Measurements from ENCODE around the gene MLF2.

Gene MLF2, protein sequence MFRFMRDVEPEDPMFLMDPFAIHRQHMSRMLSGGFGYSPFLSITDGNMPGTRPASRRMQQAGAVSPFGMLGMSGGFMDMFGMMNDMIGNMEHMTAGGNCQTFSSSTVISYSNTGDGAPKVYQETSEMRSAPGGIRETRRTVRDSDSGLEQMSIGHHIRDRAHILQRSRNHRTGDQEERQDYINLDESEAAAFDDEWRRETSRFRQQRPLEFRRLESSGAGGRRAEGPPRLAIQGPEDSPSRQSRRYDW

DNA sequence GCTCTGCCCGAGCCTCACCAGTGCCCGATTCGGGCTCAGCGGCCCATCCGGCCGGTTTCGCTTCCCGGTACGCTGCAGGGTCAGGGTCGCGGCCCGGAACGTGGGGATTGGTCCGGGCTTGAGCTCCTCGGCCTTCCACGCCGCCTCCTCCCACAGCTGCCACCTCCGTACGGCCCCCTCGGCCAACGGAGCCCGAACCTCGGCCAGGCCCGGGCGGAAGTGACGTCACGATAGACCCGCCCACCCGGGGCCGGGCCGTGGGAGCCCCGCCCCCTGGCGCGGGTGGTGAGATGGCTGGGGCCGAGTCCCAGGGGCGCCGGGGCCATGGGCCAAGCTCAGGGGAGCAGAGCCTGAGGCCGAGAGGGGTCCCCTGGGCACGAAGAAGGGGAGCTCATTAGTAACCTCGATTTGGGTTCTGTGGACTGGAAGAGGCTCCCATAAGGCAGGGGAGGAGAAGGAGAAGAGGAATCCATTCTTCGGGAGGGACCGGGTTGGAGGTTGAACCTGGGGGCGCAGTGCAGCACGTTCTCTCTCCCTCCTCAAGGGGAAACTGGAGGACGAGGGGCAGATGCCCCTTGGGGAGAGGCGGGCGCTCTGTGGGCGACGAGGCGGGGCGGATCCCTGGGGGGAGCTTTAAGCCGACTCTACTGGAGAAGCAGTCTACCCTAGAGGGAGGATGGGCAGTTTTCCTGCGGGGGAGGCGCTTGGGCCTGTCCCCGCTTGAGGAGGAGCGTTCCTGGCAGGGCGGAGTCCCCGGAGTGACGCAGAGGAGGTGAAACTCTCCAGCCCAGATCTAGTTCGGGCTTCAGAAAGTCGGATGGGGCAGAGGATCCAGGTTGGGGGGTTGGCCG, at the start of gene MLF2:
Gene MLF2 (minus strand): TSS at position 221 of the 851 bp plus-strand sequence. CDS start 807 bp downstream, outside the sequence.
- peak; percentile 99 for FAIRE-seq
- DNase-seq (ENCODE audit: extremely low spot score, insufficient read length, low read depth), result peak; percentile 96

DNA sequence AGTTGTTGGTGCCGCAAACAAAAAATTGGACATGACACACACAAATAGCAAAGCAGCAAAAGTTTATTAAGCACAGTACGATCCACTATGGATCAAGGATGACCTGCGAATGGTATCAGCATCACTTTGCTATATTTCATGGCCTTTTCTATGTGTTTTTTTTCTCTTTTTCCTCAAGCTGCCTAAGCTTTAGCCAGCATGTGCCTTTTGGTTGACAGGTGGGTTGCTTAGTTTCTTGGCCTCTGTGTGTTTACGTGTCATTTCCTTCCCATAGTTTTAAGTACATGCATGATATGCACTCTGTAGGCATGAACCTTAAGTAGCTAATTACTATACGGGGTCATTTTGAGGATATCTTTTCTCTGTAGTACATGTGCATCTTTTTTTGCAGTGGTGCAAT, 46.2 kb upstream of the MLF2 start:
- DNase-seq (ENCODE audit: extremely low spot score, insufficient read length, low read depth) (no peak), FAIRE-seq (no peak)

DNA sequence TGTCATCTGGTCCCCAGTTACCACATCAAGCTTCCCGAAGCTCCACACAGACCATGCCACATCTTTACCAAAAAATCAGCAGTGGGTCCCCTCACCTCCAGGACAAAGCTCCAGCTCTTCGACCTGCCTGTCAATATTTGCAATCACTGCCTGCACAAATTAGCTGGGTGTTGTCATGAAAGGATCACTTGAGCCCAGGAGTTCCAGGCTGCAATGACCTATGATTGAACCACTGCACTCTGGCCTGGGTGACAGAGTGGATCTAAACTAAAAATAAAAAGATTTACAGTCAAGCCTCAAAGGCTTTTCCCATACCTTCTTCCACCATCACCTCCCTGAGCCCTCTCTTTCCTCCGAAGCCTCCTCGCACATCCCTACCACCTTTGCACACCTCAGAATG, 43.6 kb upstream of the MLF2 start:
- DNase-seq (ENCODE audit: extremely low spot score, insufficient read length, low read depth) (no peak), FAIRE-seq (no peak)

DNA sequence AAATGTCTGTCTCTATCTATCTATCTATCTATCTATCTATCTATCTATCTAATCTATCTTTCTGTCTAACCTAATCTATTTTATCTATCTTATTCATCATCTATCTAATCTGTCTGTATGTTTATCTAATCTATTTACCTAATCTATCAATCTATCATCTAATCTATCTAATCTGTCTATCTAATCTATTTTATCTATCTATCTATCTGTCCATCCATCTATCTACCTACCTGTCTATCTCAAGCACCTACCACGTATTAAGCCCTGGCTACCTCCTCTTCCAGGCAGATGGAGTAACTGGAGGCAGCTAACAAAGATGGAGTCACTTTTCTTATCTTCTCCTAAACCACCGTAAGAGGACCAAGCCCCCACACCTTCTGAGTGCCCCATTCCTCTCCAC, 42.1 kb upstream of the MLF2 start:
- no peak for DNase-seq (ENCODE audit: extremely low spot score, insufficient read length, low read depth)
- FAIRE-seq, result no peak

DNA sequence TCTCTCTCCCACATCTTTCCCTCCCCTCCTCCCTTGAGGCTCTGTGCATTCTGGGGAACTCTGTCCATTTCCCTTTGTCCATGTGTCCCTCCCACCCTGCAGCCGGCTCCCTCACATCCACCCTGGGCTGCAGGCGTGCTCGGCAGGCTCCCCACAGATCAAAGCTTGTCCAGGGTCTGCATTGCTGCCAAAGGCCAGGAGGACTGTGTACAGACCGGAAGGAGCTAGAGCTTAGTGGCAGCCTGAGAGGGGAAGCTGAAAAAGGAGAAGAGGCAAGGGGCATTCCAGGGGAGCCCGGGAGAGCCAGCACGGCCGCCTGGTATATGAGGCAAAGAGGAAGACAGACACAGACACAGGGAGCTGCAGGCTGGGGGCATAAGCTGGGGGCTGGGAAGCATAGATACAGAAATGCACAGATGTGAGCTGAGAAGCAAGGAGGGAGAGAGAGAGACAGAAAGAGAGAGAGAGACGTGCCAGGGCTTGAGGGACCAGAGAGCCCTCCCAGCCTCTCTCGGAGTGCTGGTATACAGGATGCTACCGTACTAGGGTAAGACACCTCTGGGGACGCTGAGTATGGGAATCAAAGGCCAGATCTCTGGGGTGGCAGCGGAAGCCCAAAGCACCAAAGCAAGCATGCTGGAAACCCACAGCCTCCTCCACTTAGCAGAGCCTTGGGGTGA, 39.7 kb upstream of the MLF2 start:
- FAIRE-seq, result peak; percentile 59
- no peak for DNase-seq (ENCODE audit: extremely low spot score, insufficient read length, low read depth)

DNA sequence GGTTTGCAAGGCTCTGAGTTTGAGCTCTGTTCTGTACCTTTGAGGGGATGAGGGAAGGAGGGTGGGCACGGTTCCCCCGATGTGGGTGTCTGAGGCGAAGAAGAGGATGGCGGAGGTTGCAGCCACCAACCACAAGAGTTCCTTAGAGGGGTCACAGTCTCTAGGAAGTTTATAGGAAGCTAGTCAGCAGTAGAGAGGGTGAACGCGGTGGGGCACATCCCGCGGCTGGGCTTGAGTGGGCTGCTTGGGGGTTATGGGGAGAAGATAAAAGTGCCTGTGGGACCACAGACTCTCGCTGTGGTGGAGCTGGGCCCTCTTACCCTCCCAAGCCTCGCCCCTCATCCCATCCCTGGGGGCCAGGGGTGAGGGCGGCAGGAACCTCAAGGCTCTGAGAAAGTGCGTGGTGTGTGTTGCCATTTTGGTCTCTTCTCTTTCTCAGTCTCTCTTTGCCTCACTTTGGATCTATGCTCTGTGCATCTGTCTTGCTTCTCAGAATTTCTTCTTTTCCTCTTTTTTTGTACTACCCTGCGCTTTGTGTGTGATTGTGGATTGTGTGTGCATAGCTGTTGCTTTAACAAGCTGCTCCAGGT, 39.1 kb upstream of the MLF2 start:
- no peak for FAIRE-seq
- DNase-seq (ENCODE audit: extremely low spot score, insufficient read length, low read depth), result no peak

DNA sequence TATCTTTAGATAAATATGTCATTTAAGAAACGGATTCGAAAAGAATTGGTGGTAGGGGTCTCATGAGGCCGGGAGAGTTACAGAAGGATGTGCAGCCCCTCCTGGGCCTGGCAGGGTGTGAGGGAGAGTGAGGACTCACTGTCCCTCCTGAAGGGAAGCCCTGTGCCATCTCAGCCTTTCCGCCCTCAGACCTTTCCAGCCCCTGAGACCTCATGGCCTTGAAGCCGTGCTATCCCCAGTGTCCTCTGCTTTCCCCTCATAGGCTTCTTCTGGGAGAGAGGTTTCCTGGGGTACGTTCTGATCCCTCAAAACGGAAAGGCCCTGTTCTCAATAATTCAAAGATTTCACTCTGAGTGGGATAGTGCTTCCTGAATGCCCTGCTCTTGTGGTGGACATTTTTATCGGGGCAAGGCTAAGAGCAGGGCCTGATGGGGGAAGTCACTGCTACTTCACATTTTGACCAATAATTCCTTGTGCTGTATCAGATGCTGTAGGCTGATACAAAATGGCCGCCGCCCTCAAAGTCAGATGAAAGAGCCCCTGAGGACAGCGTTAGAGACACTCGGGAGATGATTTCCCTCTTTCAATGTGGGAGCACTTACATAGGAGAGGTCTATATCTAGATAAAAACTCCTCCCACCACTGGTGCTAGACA, 37.7 kb upstream of the MLF2 start:
- FAIRE-seq, result no peak

DNA sequence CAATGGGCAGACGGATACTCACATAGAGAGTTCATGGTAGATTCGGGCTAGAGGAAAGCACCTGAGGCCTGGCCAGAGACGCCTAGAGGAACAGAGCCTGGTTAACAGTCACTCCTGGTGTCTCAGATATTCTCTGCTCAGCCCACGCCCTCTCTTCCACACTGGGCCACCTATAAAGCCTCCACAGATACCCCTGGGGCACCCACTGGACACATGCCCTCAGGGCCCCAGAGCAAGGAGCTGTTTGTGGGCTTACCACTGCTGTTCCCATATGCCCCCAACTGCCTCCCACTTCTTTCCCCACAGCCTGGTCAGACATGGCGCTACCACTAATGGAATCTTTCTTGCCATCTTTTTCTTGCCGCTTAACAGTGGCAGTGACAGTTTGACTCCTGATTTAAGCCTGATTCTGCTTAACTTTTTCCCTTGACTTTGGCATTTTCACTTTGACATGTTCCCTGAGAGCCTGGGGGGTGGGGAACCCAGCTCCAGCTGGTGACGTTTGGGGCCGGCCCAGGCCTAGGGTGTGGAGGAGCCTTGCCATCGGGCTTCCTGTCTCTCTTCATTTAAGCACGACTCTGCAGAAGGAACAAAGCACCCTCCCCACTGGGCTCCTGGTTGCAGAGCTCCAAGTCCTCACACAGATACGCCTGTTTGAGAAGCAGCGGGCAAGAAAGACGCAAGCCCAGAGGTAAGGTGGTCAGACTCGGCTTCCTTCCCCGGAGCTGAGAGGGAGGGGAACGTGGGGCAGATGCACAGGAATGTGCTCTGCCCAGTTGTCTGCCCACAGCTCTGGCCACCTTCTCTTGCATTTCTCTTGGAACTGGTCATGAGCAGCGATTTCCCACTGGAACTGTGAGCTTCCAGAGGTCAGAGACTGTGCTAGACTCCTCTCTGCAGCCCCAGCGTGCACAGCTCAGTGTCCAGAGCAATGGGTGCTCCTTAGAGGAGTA, 36.3 kb upstream of the MLF2 start, which contains the start of gene CD4:
Gene CD4 (plus strand): TSS at position 557 of the 953 bp plus-strand sequence. CDS start 10,611 bp downstream, outside the sequence.
- no peak for FAIRE-seq
- no peak for DNase-seq (ENCODE audit: extremely low spot score, insufficient read length, low read depth)

More for the DNA sequence above, 37.7 kb upstream of the MLF2 start:
- no peak for DNase-seq (ENCODE audit: extremely low spot score, insufficient read length, low read depth)

DNA sequence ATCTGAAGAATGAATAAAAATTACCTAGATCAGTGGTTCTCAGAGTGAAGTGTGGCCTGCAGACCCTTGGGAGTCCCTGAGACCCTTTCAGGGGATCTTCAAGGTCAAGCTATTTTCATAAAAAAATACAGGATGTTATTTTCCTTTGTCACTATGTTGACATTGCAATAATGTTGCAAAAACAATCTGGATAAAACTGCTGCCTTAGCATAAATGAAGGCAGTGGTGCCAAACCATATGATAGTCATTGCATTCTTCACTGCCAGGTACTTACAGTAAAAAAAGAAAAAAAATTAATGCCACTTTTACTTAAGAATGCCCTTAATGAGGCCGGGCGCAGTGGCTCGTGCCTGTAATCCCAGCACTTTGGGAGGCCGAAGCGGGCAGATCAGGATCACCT, 34.4 kb upstream of the MLF2 start:
- no peak for FAIRE-seq
- DNase-seq (ENCODE audit: extremely low spot score, insufficient read length, low read depth), result no peak

DNA sequence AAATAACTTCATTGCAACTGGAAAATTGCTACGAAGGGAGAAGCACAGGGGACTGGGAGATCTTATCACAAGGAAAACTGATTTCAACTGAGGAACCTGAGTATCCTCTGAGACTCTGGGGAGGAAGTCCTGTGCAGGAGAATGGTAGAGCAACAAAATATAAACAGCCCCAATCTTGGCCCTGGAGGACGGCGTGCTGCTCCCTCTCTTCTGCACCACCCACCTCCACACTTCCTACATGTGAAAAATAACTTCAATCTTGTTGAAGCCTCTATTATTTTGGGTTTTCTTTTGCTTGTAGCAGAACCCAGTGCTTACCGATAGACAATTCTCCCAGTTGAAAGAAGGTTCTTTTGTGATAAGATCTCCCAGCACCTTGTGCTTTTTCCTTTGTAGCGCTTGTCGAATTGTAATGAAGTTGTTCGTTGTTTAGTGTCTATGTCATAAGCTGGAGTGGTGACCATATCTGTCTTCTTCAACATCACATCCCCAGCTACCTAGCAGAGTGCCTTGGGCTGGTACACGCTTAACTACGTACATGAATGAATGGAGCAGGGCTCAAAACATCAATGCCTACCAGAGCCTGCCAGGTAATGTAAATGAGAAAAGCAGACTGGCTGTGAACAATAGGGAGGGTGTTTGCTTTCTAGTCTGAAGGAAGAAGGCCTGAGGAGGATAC, 33.6 kb upstream of the MLF2 start:
- FAIRE-seq (no peak), DNase-seq (ENCODE audit: extremely low spot score, insufficient read length, low read depth) (no peak)

DNA sequence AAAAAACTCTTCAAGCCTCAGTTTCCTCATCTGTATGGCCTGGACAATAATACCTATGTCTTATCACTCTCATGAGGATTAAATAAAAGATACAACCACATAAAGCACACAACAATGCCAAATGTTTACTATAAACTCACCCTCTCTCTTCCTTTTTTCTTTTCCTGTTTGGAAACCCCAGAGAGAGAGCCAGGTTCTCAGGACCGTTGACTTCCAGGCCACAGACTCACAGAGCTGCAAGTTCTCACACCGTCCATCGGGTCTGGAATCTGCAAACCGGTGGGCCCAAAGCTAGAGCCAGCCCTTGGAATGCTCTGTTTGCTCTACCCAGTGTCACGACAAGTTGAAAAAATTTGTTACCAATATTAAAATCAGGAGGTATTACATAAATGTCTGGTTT, 31.8 kb upstream of the MLF2 start:
- no peak for FAIRE-seq
- DNase-seq (ENCODE audit: extremely low spot score, insufficient read length, low read depth), result no peak

DNA sequence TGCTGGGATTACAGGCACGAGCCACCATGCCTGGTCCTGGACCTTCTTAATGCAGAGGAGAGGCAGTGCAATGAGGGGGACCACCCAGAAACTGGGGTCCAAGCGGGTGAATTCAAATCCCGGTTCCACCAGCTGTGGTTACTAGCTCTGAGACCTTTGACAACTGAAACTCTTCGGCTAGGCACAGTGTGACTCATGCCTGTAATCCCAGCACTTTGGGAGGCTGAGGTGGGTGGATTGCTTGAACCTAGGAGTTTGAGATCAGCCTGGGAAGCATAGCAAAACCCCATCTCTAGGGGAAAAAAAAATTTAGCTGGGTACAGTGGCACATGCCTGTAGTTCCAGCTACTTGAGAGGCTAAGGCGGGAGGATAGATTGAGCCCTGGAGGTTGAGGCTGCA, 31.4 kb upstream of the MLF2 start:
- DNase-seq (ENCODE audit: extremely low spot score, insufficient read length, low read depth) (no peak), FAIRE-seq (no peak)

DNA sequence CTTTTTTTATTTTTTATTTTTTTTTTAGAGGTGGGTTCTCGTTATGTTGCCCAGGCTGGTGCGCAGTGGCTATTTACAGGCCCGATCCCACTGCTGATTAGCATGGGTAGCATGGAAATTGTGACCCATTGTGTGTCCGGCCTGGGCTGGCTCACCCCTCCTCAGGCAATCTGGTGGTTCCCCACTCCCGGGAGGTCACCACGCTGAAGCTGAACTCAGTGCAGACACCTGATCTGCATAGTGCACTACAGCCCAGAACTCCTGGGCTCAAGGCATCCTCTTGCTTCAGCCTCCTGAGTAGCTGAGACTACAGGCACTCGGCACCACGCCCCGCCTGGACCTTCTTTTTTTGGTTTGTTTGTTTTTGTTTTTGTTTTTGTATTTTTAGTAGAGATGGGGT, 30.9 kb upstream of the MLF2 start:
- FAIRE-seq (no peak), DNase-seq (ENCODE audit: extremely low spot score, insufficient read length, low read depth) (no peak)

DNA sequence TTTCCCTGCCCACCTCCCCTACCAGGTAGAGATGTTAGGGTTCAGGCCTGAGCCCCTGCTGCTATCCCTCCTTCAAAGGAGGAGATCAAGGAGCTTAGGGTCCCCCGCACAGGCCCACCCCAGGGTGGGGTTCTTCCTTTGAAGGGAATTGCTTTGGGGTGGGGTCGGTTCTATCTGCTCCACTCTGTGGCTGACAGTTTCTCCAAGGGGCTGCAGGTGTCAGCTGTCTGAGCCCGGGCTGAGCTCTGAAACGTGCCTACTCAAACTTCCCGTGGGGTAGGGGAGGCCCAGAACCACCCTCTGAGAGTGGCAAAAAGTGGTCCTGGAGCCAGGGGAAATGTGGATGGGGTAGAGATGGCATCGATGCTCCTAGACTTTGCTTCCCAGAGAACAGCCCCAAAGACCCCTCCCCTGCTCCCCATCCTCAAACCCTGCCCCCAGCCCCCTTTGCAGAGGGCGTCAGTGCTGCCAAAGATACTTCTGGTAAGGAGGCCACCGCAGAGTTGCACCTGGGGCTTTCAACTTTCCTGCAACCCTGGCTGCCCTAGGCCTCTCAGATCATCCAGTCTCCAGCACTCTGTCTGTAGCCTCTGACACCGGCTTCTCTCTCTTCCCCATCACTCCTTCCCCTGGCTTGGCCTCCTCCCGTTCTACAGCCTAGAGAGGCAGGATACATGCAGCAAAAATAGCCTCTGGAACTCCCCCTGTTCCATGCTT, 30.1 kb upstream of the MLF2 start:
- FAIRE-seq (no peak), DNase-seq (ENCODE audit: extremely low spot score, insufficient read length, low read depth) (no peak)

DNA sequence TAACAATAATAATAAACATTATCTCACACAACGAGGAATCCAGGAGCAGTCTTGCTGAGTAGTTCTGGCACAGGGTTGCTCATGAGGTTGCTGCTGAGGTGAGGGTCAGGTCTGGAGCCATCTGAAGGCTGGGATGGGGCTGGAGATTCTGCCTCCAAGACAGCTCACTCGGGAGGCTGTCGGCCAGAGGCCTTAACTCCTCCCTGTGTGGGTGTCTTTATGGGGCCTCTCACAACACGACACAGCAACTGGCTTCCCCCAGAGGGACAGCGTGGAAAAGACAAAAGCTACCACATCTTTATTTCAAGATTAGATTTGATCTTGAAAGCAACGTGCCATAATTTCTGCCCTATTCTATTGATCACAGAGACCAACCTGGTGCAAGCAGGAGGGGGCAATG, 29.2 kb upstream of the MLF2 start:
- no peak for FAIRE-seq
- no peak for DNase-seq (ENCODE audit: extremely low spot score, insufficient read length, low read depth)

DNA sequence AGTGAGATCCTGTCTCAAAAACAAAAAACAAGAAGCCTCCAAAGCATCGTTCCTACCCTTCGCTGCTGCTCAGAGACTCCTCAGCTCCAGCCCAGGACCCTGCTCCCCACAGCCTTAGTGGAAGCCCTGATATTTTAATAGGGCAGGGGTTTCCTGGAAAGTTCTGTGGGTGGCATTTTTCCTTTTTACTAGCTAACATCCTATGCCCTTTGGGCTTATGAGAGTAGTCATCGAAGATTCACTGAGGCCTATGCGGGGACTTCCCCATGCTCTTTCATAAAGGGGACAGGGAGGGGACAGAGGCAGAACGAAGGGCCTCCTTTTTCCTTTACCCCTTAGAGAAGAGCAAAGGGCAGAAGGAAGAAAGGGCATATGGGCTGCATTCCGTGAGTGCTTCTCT, 27.6 kb upstream of the MLF2 start:
- no peak for FAIRE-seq
- DNase-seq (ENCODE audit: extremely low spot score, insufficient read length, low read depth), result no peak

DNA sequence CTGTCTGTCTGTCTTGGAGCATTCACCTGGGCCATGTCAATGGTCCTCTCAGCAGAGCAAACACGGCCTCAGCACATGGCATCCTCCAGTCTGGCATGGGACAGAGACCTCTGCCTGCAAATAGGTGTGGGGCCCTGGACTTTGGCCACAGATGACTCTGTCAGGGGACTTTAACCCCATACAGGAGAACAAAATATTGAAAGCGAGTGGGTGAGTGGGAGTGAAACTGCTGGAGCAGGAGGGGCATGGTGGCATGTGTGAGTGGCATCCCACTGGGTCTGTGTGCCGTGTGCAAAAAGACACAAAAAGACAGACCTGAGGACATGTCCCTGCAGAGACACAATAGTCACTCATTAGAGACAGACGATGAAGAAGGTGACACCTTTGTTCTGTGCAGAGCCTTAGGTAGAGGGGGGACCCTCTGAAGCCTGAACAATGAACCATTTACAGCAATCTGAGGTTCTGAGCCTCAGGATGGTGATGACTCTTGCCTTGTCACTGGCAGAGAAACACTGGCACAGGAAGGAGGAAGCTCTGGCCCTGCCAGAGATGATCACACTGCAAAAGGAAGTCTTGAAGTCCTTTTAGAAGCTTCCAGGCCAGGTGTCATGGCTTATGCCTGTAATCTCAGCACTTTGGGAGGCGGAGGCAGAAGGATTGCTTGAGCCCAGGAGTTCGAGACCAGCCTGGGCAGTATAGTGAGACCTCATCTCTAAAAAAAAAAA, 26.9 kb upstream of the MLF2 start:
- DNase-seq (ENCODE audit: extremely low spot score, insufficient read length, low read depth), result no peak
- FAIRE-seq, result no peak

All from GM18507 (cell line).